GM23338 (cell line): Measurements from ENCODE around the gene LARGE1.

Experiments used
- EZH2 ChIP-seq: fragments of 200-600 bp; sonication (generic); IDR thresholded peaks from one replicate; pipeline ENCODE4 v1.8.0; 2017; ENCODE audit warnings: antibody characterized with exemption, mild to moderate bottlenecking, low read depth; ENCODE audit not compliant: unreplicated experiment
- EZH2phosphoT487 ChIP-seq: fragments of 200-600 bp; sonication (generic); IDR thresholded peaks from one replicate; pipeline ENCODE4 v1.8.1; 2018; ENCODE audit warnings: antibody characterized with exemption; ENCODE audit not compliant: unreplicated experiment
- TF ChIP-seq, protein P1 (sequence below), 2 experiments: fragments of 200-600 bp in 1 of 2; sonication (generic) in 1 of 2; conservative IDR thresholded peaks; 2 replicates each; pipeline versions ENCODE4 v1.5.1 to v1.6.1; 2016 to 2017; ENCODE audit warnings: antibody characterized with exemption in 2 of 2, low read depth in 2 of 2, mild to moderate bottlenecking in 2 of 2, moderate library complexity in 1 of 2
- TF ChIP-seq, protein P2 (sequence below): IDR thresholded peaks from 2 replicates; pipeline ENCODE4 v1.6.1; 2016; ENCODE audit warnings: antibody characterized with exemption

- TF ChIP-seq, protein P1, sequence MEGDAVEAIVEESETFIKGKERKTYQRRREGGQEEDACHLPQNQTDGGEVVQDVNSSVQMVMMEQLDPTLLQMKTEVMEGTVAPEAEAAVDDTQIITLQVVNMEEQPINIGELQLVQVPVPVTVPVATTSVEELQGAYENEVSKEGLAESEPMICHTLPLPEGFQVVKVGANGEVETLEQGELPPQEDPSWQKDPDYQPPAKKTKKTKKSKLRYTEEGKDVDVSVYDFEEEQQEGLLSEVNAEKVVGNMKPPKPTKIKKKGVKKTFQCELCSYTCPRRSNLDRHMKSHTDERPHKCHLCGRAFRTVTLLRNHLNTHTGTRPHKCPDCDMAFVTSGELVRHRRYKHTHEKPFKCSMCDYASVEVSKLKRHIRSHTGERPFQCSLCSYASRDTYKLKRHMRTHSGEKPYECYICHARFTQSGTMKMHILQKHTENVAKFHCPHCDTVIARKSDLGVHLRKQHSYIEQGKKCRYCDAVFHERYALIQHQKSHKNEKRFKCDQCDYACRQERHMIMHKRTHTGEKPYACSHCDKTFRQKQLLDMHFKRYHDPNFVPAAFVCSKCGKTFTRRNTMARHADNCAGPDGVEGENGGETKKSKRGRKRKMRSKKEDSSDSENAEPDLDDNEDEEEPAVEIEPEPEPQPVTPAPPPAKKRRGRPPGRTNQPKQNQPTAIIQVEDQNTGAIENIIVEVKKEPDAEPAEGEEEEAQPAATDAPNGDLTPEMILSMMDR (conservative IDR thresholded peaks at IDR 0.05; ENCODE audit: low read depth in 2 of 2), result no peak
- TF ChIP-seq EZH2phosphoT487 (no peak), EZH2 (no peak)
- TF ChIP-seq, protein P2, sequence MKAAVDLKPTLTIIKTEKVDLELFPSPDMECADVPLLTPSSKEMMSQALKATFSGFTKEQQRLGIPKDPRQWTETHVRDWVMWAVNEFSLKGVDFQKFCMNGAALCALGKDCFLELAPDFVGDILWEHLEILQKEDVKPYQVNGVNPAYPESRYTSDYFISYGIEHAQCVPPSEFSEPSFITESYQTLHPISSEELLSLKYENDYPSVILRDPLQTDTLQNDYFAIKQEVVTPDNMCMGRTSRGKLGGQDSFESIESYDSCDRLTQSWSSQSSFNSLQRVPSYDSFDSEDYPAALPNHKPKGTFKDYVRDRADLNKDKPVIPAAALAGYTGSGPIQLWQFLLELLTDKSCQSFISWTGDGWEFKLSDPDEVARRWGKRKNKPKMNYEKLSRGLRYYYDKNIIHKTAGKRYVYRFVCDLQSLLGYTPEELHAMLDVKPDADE, result no peak
These were observed 48.8 kb upstream of the LARGE1 start for GRCh38 chr22:33969045-33969444.
